ENCODE results near the gene ANKH.

Gene ANKH

DNA sequence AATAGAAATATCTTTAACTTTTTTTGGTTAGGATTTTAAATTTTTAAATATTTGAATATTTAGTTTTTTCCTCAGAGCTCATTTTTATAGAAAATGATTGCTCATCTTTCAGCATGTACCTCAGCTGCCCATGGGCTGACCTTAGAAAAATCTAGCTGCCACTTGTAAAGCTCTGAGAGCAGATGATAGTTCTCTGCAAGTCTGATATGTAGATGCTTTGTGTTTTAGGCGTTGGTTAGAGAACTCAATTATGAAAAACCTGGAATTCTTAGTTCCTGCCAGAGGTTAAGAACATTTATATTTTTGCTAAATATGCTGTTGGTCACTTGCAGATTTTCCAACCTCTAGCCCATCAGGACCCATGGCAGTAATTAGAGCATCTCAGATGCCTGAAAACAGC is 192.0 kb downstream of the ANKH start:
- WGBS (ENCODE audit: extremely low coverage, insufficient coverage, low lambda C conversion rate), result no CpG with 5 or more reads among the region's 1 CpG

DNA sequence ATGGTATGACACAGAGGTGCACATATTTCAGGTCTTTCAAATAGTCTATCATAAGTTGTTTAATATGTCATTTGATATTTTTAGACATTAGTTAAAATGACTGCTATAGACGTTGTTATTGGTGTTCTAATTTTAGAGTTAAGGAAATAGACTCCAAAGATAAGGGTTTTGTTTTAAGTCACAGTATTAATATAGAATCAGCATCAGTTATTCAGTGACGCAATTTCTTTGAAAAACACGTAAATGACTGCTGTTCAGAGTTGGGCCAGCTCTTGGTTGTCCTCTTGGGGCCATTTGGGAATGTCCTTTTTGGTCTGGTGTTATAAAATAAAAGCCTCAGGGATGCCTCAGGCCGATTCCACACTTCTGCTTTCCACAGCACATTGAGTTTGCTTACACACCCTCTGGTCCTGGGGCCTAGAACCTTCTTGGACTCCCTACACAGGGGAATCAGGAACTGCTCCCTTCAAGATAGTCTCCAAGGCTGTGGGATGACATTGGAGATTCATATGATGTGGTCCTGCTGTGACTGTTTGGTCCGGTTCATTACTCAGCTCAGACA is 192.7 kb downstream of the ANKH start:
- WGBS (ENCODE audit: extremely low coverage, insufficient coverage, low lambda C conversion rate), result no CpG with 5 or more reads among the region's 5 CpGs
- Histone ChIP-seq H3K23ac (ENCODE audit: low read length) (no peak overlapping the region), H2AK5ac (ENCODE audit: low read length) (no peak overlapping the region), H3K4ac (ENCODE audit: low read depth, low read length) (no peak overlapping the region), H4K8ac (ENCODE audit: low read depth, low read length) (no peak overlapping the region), H3K79me1 (ENCODE audit: low read length) (peaks cover 12% of the 10 kb centered on the region), H4K5ac (ENCODE audit: low read length) (no peak overlapping the region), H3K4me2 (ENCODE audit: low read length) (no peak overlapping the region), H3K79me2 (ENCODE audit: control insufficient read depth, insufficient read depth, low read length) (peaks cover 10% of the 10 kb centered on the region), H3K56ac (ENCODE audit: low read length) (no peak overlapping the region), H3K27ac (ENCODE audit: low read depth, low read length) (no peak overlapping the region), H3K4me3 (ENCODE audit: low read length) (no peak overlapping the region), H2BK120ac (ENCODE audit: low read depth, low read length) (no peak overlapping the region), H3K36me3 (ENCODE audit: control insufficient read depth, insufficient read depth, low read length) (peaks cover 4% of the 10 kb centered on the region), H3K4me1 (ENCODE audit: control insufficient read depth, low read depth, low read length) (no peaks in the 10 kb centered on the region), H2BK5ac (ENCODE audit: low read length) (no peak overlapping the region), H3K27me3 (ENCODE audit: insufficient read depth, low read length, poor library complexity) (no peaks in the 10 kb centered on the region), H3K9ac (ENCODE audit: low read length) (no peak overlapping the region), H2BK15ac (replicated peaks; ENCODE audit: low read depth) (no peak overlapping the region), H3K18ac (ENCODE audit: low read length) (no peak overlapping the region)
- DNase-seq, result no peak

More for the DNA sequence above, 192.0 kb downstream of the ANKH start:
- Histone ChIP-seq H3K4me3 (ENCODE audit: low read length) (no peak overlapping the region), H4K5ac (ENCODE audit: low read length) (no peak overlapping the region), H3K9ac (ENCODE audit: low read length) (no peak overlapping the region), H3K36me3 (ENCODE audit: control insufficient read depth, insufficient read depth, low read length) (peaks cover 4% of the 10 kb centered on the region), H2BK5ac (ENCODE audit: low read length) (no peak overlapping the region), H2AK5ac (ENCODE audit: low read length) (no peak overlapping the region), H3K23ac (ENCODE audit: low read length) (no peak overlapping the region), H2BK120ac (ENCODE audit: low read depth, low read length) (no peak overlapping the region), H4K8ac (ENCODE audit: low read depth, low read length) (no peak overlapping the region), H3K27me3 (ENCODE audit: insufficient read depth, low read length, poor library complexity) (no peaks in the 10 kb centered on the region), H2BK15ac (replicated peaks; ENCODE audit: low read depth) (no peak overlapping the region), H3K4ac (ENCODE audit: low read depth, low read length) (no peak overlapping the region), H3K79me2 (ENCODE audit: control insufficient read depth, insufficient read depth, low read length) (peaks cover 8% of the 10 kb centered on the region), H3K4me1 (ENCODE audit: control insufficient read depth, low read depth, low read length) (no peaks in the 10 kb centered on the region), H3K56ac (ENCODE audit: low read length) (no peak overlapping the region), H3K79me1 (ENCODE audit: low read length) (peaks cover 9% of the 10 kb centered on the region), H3K4me2 (ENCODE audit: low read length) (no peak overlapping the region), H3K27ac (ENCODE audit: low read depth, low read length) (no peak overlapping the region), H3K18ac (ENCODE audit: low read length) (no peak overlapping the region)
- DNase-seq, result no peak

DNA sequence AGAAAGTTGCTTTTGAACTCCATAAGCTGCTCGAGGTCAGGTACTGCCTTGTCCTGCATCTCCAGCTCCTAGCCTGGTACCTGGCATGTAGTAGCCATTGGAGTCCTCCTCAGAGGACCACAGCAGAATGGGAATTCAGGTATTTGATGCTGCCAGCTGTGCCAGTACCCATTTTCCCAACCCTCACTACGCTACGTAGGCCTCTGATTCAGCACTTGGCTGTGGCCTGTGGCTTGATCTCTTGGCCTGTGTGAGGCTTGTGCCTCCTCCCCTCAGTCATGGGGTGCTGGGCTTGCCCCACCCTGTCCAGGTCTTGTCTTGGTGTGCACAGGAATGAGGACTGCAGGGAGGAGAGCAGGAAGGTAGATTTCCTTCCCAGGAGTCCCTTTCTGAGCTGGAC is 195.3 kb downstream of the ANKH start:
- peaks cover 21% of the 10 kb centered on the region for H3K79me1 ChIP-seq (ENCODE audit: low read length)
- H3K79me2 ChIP-seq (ENCODE audit: control insufficient read depth, insufficient read depth, low read length), result peaks cover 20% of the 10 kb centered on the region
- H4K8ac ChIP-seq (ENCODE audit: low read depth, low read length), result no peak overlapping the region
- no peak overlapping the region for H2BK120ac ChIP-seq (ENCODE audit: low read depth, low read length)
- H4K5ac ChIP-seq (ENCODE audit: low read length), result no peak overlapping the region
- no peaks in the 10 kb centered on the region for H3K27me3 ChIP-seq (ENCODE audit: insufficient read depth, low read length, poor library complexity)
- H3K36me3 ChIP-seq (ENCODE audit: control insufficient read depth, insufficient read depth, low read length), result peaks cover 2% of the 10 kb centered on the region
- H3K4me2 ChIP-seq (ENCODE audit: low read length), result no peak overlapping the region
- WGBS (ENCODE audit: extremely low coverage, insufficient coverage, low lambda C conversion rate), result no CpG with 5 or more reads among the region's 3 CpGs
- H3K4ac ChIP-seq (ENCODE audit: low read depth, low read length), result no peak overlapping the region
- H3K4me3 ChIP-seq (ENCODE audit: low read length), result no peak overlapping the region
- H3K27ac ChIP-seq (ENCODE audit: low read depth, low read length), result no peak overlapping the region
- no peak overlapping the region for H2BK15ac ChIP-seq (replicated peaks; ENCODE audit: low read depth)
- no peak overlapping the region for H3K9ac ChIP-seq (ENCODE audit: low read length)
- no peak overlapping the region for H3K56ac ChIP-seq (ENCODE audit: low read length)
- no peak overlapping the region for H2AK5ac ChIP-seq (ENCODE audit: low read length)
- H2BK5ac ChIP-seq (ENCODE audit: low read length), result no peak overlapping the region
- H3K23ac ChIP-seq (ENCODE audit: low read length), result no peak overlapping the region
- H3K18ac ChIP-seq (ENCODE audit: low read length), result no peak overlapping the region
- no peak for DNase-seq
- H3K4me1 ChIP-seq (ENCODE audit: control insufficient read depth, low read depth, low read length), result peaks cover 6% of the 10 kb centered on the region

DNA sequence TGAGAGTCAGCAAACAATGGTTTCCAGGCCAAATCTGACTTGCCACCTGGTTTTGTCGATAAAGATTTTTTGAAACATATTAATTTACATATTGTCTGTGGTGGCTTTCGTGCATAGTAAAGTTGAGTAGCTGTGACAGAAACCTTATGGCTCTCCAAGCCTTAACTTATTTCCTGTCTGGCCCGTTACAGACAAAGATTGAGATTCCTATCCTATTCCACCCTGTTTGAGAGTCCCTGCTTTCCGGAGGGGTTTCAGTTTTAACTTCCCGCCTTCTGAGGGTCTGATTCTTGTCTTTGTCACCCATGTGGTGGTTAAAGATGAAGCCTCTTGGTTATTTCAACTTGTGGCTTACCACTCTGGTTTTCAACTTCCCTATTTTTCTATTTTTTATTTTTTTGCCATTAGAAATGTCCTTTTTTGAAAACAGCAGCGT is 195.7 kb downstream of the ANKH start:
- peaks cover 21% of the 10 kb centered on the region for H3K79me1 ChIP-seq (ENCODE audit: low read length)
- no CpG with 5 or more reads among the region's 6 CpGs for WGBS (ENCODE audit: extremely low coverage, insufficient coverage, low lambda C conversion rate)
- H3K4me2 ChIP-seq (ENCODE audit: low read length), result no peak overlapping the region
- no peak overlapping the region for H3K4me3 ChIP-seq (ENCODE audit: low read length)
- no peak overlapping the region for H2BK5ac ChIP-seq (ENCODE audit: low read length)
- H3K27ac ChIP-seq (ENCODE audit: low read depth, low read length), result no peak overlapping the region
- H3K27me3 ChIP-seq (ENCODE audit: insufficient read depth, low read length, poor library complexity), result no peaks in the 10 kb centered on the region
- no peak overlapping the region for H2BK120ac ChIP-seq (ENCODE audit: low read depth, low read length)
- no peak overlapping the region for H3K18ac ChIP-seq (ENCODE audit: low read length)
- peaks cover 6% of the 10 kb centered on the region for H3K4me1 ChIP-seq (ENCODE audit: control insufficient read depth, low read depth, low read length)
- H2BK15ac ChIP-seq (replicated peaks; ENCODE audit: low read depth), result no peak overlapping the region
- peaks cover 22% of the 10 kb centered on the region for H3K79me2 ChIP-seq (ENCODE audit: control insufficient read depth, insufficient read depth, low read length)
- no peak overlapping the region for H3K56ac ChIP-seq (ENCODE audit: low read length)
- H4K8ac ChIP-seq (ENCODE audit: low read depth, low read length), result no peak overlapping the region
- no peak overlapping the region for H3K9ac ChIP-seq (ENCODE audit: low read length)
- H3K36me3 ChIP-seq (ENCODE audit: control insufficient read depth, insufficient read depth, low read length), result peaks cover 2% of the 10 kb centered on the region
- H3K4ac ChIP-seq (ENCODE audit: low read depth, low read length), result no peak overlapping the region
- DNase-seq, result no peak
- no peak overlapping the region for H3K23ac ChIP-seq (ENCODE audit: low read length)
- H4K5ac ChIP-seq (ENCODE audit: low read length), result no peak overlapping the region
- no peak overlapping the region for H2AK5ac ChIP-seq (ENCODE audit: low read length)

DNA sequence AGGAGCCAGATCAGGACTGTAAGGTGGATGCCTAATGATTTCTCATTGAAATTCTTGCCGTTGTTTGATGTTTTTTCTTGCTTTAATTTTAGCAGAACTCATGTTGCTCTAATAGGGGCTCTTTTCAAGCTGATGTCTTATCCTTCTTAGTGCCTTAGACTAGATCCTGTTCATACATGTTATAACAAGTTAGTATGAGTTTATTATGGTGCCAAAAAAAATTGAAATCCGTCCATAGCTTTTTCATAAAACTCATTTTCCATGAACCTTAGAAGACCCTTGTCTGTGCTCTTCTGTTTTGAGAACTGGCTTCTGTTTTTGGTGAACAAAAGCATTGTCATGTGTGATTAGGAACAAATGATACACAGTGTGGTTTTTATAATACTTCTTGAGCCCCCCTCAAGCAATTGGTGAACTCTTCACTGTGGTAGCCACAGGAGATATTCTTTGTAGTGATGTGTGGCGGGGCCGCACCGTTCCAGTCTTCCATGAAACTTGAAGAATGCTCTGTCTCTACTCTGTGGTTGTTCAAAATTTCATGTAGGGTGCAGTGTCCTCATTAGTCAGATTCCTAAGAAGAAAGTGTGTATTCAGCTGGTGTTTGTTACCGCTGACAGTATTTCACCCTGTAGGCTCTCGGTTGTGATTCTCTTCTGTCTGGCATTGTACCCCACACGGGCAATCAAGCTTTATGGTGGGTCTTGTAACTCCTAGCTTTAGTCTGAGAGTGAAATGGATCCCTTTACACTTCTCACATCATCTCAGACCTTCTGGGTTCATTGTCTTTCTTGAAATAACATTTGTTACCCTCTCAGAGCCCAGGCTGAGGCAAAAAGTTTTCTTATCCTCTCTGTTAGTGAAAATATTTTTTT is 196.4 kb downstream of the ANKH start:
- no peak overlapping the region for H2BK15ac ChIP-seq (replicated peaks; ENCODE audit: low read depth)
- H3K23ac ChIP-seq (ENCODE audit: low read length), result no peak overlapping the region
- H3K4me2 ChIP-seq (ENCODE audit: low read length), result no peak overlapping the region
- no peak overlapping the region for H2AK5ac ChIP-seq (ENCODE audit: low read length)
- peaks cover 6% of the 10 kb centered on the region for H3K4me1 ChIP-seq (ENCODE audit: control insufficient read depth, low read depth, low read length)
- H3K18ac ChIP-seq (ENCODE audit: low read length), result no peak overlapping the region
- no CpG with 5 or more reads among the region's 8 CpGs for WGBS (ENCODE audit: extremely low coverage, insufficient coverage, low lambda C conversion rate)
- peaks cover 2% of the 10 kb centered on the region for H3K36me3 ChIP-seq (ENCODE audit: control insufficient read depth, insufficient read depth, low read length)
- no peak overlapping the region for H4K5ac ChIP-seq (ENCODE audit: low read length)
- no peak overlapping the region for H3K4me3 ChIP-seq (ENCODE audit: low read length)
- no peak overlapping the region for H3K9ac ChIP-seq (ENCODE audit: low read length)
- H3K56ac ChIP-seq (ENCODE audit: low read length), result no peak overlapping the region
- DNase-seq, result no peak
- no peak overlapping the region for H3K27ac ChIP-seq (ENCODE audit: low read depth, low read length)
- no peak overlapping the region for H2BK5ac ChIP-seq (ENCODE audit: low read length)
- no peak overlapping the region for H3K4ac ChIP-seq (ENCODE audit: low read depth, low read length)
- no peak overlapping the region for H4K8ac ChIP-seq (ENCODE audit: low read depth, low read length)
- H2BK120ac ChIP-seq (ENCODE audit: low read depth, low read length), result no peak overlapping the region
- H3K79me1 ChIP-seq (ENCODE audit: low read length), result peaks cover 21% of the 10 kb centered on the region
- no peaks in the 10 kb centered on the region for H3K27me3 ChIP-seq (ENCODE audit: insufficient read depth, low read length, poor library complexity)
- peaks cover 25% of the 10 kb centered on the region for H3K79me2 ChIP-seq (ENCODE audit: control insufficient read depth, insufficient read depth, low read length)
